ENCODE results near the gene ACKR4.

- TF ChIP-seq TARDBP (IDR thresholded peaks at IDR 0.05) (no peak), SP1 (IDR thresholded peaks at IDR 0.05) (no peak), FOXM1 (IDR thresholded peaks at IDR 0.05; ENCODE audit: borderline replicate concordance) (no peak), SUZ12 (IDR thresholded peaks at IDR 0.05) (no peak), CTBP1 (IDR thresholded peaks at IDR 0.05; ENCODE audit: borderline replicate concordance) (no peak), ARNT (IDR thresholded peaks at IDR 0.05) (no peak), HDGF (IDR thresholded peaks at IDR 0.05; ENCODE audit: borderline replicate concordance) (no peak), FOXA1 (IDR thresholded peaks at IDR 0.05) (no peak), FOXK2 (IDR thresholded peaks at IDR 0.05) (no peak)
- TF ChIP-seq, protein P1, sequence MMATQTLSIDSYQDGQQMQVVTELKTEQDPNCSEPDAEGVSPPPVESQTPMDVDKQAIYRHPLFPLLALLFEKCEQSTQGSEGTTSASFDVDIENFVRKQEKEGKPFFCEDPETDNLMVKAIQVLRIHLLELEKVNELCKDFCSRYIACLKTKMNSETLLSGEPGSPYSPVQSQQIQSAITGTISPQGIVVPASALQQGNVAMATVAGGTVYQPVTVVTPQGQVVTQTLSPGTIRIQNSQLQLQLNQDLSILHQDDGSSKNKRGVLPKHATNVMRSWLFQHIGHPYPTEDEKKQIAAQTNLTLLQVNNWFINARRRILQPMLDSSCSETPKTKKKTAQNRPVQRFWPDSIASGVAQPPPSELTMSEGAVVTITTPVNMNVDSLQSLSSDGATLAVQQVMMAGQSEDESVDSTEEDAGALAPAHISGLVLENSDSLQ (IDR thresholded peaks at IDR 0.05): no peak
Measured at GRCh38 chr3:132593241-132593946, 3.7 kb upstream of the ACKR4 start.
